Measurements from ENCODE around the gene TMX2. TPM values are rescaled to one million over a fixed set of nuclear protein-coding genes. Genes with fewer than 3 reads are reported as not detected.
A peak's percentile ranks its signal among the peaks of the same experiment; 100 is the strongest.
"Not testable (repeated sequence)": the region's sequence is repeated elsewhere in the genome, so short reads cannot be mapped to it uniquely, and the experiment has no call there.

Gene TMX2
- total RNA-seq, 1 donor from 2014 or later, result 76.4 TPM

GRCh38 chr11:57711414-57712255, 758 bp upstream of the TMX2 start, which contains the start of gene MED19:
TSS of gene MED19 (minus strand) at chr11:57712215. CDS start at chr11:57712179, 36 bp downstream.
- DNase-seq (ENCODE audit: low read depth), result peak; percentile 56

GRCh38 chr11:57713835-57714234, 1.4 kb downstream of the TMX2 start:
- no peak for DNase-seq (ENCODE audit: low read depth)

- not testable (repeated sequence) for DNase-seq (ENCODE audit: low read depth)
These were observed 4.3 kb downstream of the TMX2 start for GRCh38 chr11:57716726-57717125.

GRCh38 chr11:57727185-57727584, 14.8 kb downstream of the TMX2 start:
- no peak for DNase-seq (ENCODE audit: low read depth)

- no peak for DNase-seq (ENCODE audit: low read depth)
These were observed 16.4 kb downstream of the TMX2 start for GRCh38 chr11:57728829-57729228.

GRCh38 chr11:57729479-57729878, 17.1 kb downstream of the TMX2 start:
- no peak for DNase-seq (ENCODE audit: low read depth)

GRCh38 chr11:57732661-57733060, 20.3 kb downstream of the TMX2 start:
- no peak for DNase-seq (ENCODE audit: low read depth)

- DNase-seq (ENCODE audit: low read depth), result no peak
These were observed 23.4 kb downstream of the TMX2 start for GRCh38 chr11:57735619-57736298.

- peak; percentile 98 for DNase-seq (ENCODE audit: low read depth)
These were observed 29.0 kb downstream of the TMX2 start, which contains the start of gene SELENOH for GRCh38 chr11:57741132-57742086. TSS of gene SELENOH (plus strand) at chr11:57741491. CDS start at chr11:57741596, 105 bp downstream.

GRCh38 chr11:57742087-57742452, 29.7 kb downstream of the TMX2 start:
- DNase-seq (ENCODE audit: low read depth), result no peak

GRCh38 chr11:57744357-57744756, 32.0 kb downstream of the TMX2 start:
- DNase-seq (ENCODE audit: low read depth), result no peak

- no peak for DNase-seq (ENCODE audit: low read depth)
These were observed 32.8 kb downstream of the TMX2 start for GRCh38 chr11:57745206-57745605.

- DNase-seq (ENCODE audit: low read depth), result no peak
These were observed 34.5 kb downstream of the TMX2 start for GRCh38 chr11:57746920-57747319.

GRCh38 chr11:57751176-57751575, 38.8 kb downstream of the TMX2 start:
- DNase-seq (ENCODE audit: low read depth), result no peak

GRCh38 chr11:57751676-57752253, 39.4 kb downstream of the TMX2 start, which contains the start of gene BTBD18:
TSS of gene BTBD18 (minus strand) at chr11:57751819. CDS start at chr11:57751188, 631 bp downstream.
- DNase-seq (ENCODE audit: low read depth), result peak; percentile 58

GRCh38 chr11:57752954-57753353, 40.6 kb downstream of the TMX2 start:
- DNase-seq (ENCODE audit: low read depth), result no peak

- no peak for DNase-seq (ENCODE audit: low read depth)
These were observed 45.8 kb downstream of the TMX2 start for GRCh38 chr11:57758174-57758573.

- peak; percentile 98 for DNase-seq (ENCODE audit: low read depth)
These were observed 49.2 kb downstream of the TMX2 start, which contains the start of gene CTNND1 for GRCh38 chr11:57761301-57762234. TSS of gene CTNND1 (plus strand) at chr11:57761802. CDS start at chr11:57791479, 29,677 bp downstream.

- DNase-seq (ENCODE audit: low read depth), result no peak
These were observed 50.0 kb downstream of the TMX2 start for GRCh38 chr11:57762235-57762861.
